T1000 (cell line): ENCODE data around the gene SMIM10L1.

Source experiments
- DNase-seq: peaks from one replicate; lab custom pipeline; 2025; ENCODE audit warnings: mixed read lengths; lab: John Stamatoyannopoulos, UW

SMIM10L1 gene

DNA sequence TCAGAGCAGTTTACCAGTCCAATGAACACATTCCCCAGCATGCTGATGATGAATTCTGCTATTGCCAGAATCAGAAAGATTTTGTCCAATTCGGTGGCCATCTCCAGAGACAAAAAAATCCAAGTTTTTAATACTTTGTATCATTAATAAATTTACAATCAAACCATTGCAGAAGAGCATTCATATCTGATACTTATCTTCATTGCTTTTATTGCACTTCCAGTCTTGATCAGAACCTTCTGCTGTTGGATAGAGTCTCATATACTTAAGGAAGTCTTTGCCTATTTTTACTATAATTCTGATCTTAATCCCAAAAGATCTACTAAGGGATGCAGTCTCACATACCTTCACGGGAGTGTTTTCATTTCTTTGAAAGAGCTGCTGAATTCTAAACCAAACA is 15.8 kb downstream of the SMIM10L1 start, which contains the start of gene TAS2R42:
Gene TAS2R42, minus strand, starts transcription at position 101 of the 400 bp plus-strand sequence. Its CDS starts 0 bp downstream, at position 101.
- DNase-seq = no peak

DNA sequence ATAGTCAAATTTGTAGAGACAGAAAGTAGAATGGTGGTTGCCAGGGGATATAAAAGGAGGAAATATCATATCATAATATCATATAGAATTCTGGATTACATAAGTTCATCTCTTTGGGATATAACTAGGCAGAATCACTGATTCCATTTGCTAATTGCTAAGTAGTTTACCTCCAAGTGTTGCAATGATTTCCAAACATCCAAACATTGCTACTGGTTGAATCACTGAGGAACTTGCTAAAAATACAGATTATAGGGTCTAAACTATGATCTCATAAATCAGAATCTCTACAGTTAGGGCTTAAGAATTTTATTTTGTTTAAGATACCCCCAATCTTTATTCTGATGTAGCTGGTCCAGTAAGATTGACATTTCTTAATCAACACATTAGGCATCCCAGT is 31.8 kb downstream of the SMIM10L1 start:
- DNase-seq = no peak

DNA sequence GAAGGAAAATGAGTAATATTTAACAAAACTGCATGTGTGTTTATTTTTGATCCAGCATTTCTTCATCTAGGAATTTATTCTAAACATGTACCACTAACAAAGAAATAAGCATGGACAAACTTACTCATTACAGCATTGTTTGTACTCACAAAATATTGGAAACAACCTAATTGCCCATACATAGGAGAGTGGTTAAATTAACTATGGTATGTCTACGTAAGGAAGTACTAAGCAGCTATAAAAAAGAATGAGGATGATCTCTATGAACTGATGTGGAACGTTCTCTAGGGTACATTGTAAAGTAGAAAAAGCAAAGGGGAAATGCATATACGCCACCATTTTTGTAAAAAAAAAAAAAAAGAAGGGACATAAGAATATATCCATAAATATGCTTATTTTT is 33.2 kb downstream of the SMIM10L1 start:
- no peak for DNase-seq

GRCh38 chr12:11209113-11209512 is 38.1 kb downstream of the SMIM10L1 start:
- DNase-seq = no peak
